ENCODE results near the gene C13orf46.

Gene C13orf46

DNA sequence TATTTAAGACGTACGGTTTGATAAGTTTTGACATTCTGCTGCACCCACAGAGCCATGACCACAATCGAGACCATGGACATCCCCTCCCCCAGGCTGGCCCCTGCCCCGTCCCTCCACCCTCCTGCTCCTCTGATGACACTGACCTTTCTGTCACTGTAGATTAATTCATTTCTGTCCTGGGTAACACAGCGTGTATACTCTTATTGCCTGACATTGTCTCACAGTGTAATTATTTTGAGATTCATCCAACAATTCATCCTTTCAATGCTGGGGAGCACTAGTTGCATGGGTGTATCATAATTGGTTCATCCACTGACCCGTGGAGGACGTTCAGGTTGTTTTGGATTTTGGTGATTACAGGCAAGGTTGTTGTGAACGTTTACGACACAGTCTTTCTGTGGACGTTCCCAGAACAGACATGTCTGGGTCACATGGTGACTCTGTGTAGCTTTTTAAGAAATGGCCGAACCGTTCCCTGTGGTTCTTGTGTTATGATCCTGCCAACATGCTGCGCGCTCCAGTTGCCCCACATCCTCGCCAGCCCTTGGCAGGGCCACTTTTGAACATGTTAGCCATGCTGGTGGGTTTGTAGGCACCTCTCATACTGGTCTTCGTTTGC is 41.9 kb downstream of the C13orf46 start:
- TF ChIP-seq ZNF274 (IDR thresholded peaks at IDR 0.05; ENCODE audit: low read depth, low read length): no peak
- H3K4me3 ChIP-seq (ENCODE audit: low read length): no peak overlapping the region

- H3K4me3 ChIP-seq (ENCODE audit: low read length): no peak overlapping the region
- TF ChIP-seq ZNF274 (IDR thresholded peaks at IDR 0.05; ENCODE audit: low read depth, low read length): no peak
Measured at GRCh38 chr13:113930671-113931637, 42.9 kb downstream of the C13orf46 start.

GRCh38 chr13:113929628-113930615 is 44.0 kb downstream of the C13orf46 start:
- no peak overlapping the region for H3K4me3 ChIP-seq (ENCODE audit: low read length)
- no peak for TF ChIP-seq ZNF274 (IDR thresholded peaks at IDR 0.05; ENCODE audit: low read depth, low read length)

- no peak overlapping the region for H3K4me3 ChIP-seq (ENCODE audit: low read length)
- TF ChIP-seq ZNF274 (IDR thresholded peaks at IDR 0.05; ENCODE audit: low read depth, low read length): no peak
Measured at GRCh38 chr13:113928685-113929627, 44.9 kb downstream of the C13orf46 start.

DNA sequence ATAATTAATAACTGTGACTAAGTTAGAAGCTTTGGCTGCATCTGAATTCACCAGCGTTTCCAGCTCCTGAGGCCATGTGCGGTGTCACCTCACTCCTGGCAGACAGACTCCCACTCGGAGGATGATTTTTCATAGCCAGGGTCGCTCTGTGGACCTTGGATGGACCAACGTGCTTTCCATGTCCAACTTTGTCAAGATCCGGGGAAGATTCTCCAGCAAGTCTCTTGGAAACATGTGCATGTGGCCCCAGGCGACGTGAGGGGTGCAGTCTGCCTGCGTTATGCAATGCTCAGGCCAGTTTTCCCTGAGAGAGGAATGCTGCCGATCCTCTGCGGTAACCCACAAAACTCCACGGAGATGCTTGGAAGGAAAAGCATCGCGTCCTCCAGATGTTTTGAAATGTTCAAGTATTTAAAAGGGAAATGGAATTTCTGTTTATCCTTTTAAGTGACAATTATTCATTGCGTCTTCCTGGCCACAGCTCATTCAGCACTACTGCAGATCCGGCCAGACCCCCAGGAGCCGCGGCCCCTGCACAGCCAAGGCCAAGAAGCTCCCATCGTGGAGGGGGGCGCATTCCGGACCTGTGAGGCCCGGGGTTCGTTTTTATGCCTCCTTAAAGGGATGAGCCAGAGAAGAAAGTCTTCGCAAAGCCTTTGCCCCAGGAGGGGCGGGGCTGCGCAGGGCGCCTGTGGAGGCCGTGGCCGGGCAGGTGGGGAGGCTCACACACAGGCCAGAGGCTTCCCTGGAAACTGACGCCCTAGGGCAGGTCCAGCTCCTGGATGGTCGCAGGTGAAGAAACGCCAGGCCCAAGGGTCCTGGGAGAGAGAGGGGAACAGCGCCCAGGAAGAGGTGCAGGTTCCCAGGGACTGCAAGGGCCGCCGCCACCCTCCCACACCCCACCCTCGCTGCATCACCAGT is 46.0 kb downstream of the C13orf46 start:
- no peak overlapping the region for H3K4me3 ChIP-seq (ENCODE audit: low read length)

DNA sequence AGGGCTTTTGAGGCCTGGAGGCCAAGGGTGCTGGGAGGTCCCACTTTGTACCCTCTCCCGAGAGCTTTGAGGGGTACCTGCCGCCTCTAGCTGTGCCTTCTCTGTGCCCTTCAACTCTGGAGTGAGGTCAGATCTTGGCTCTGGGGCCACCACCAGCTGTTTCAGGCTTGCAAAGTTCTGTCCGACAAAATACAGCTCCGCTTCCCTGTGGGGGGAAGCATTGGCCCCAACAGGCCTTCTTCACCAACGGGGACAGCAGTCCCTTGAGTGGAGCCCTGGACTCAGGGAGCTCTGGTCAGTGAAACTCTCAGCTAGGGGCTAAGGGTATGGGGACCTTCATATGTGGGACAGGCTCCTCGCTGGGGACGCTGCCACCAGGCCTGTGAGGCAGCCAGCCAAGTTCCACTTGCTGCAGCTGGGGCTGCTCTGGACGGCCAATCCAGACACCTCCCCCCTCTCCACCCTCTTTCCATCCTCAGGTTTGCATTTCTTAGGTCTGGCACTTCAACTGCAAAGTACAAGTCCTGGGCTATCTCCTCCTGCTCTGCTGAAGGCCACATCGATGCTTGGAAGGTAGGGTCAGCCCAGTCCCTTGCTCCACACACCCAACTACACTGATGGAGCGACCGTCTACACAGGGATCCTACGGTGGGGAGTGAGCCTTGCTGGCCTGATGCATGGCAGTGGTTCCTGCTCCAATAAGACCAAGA is 46.8 kb downstream of the C13orf46 start:
- no peak for TF ChIP-seq ZNF274 (IDR thresholded peaks at IDR 0.05; ENCODE audit: low read depth, low read length)

More for the DNA sequence above, 46.0 kb downstream of the C13orf46 start:
- no peak for TF ChIP-seq ZNF274 (IDR thresholded peaks at IDR 0.05; ENCODE audit: low read depth, low read length)

GRCh38 chr13:113926301-113926761 is 47.5 kb downstream of the C13orf46 start:
- H3K4me3 ChIP-seq (ENCODE audit: low read length): no peak overlapping the region
- no peak for TF ChIP-seq ZNF274 (IDR thresholded peaks at IDR 0.05; ENCODE audit: low read depth, low read length)

More for the DNA sequence above, 46.8 kb downstream of the C13orf46 start:
- no peak overlapping the region for H3K4me3 ChIP-seq (ENCODE audit: low read length)

- no peak overlapping the region for H3K4me3 ChIP-seq (ENCODE audit: low read length)
- no peak for TF ChIP-seq ZNF274 (IDR thresholded peaks at IDR 0.05; ENCODE audit: low read depth, low read length)
Measured at GRCh38 chr13:113924184-113924901, 49.5 kb downstream of the C13orf46 start.

DNA sequence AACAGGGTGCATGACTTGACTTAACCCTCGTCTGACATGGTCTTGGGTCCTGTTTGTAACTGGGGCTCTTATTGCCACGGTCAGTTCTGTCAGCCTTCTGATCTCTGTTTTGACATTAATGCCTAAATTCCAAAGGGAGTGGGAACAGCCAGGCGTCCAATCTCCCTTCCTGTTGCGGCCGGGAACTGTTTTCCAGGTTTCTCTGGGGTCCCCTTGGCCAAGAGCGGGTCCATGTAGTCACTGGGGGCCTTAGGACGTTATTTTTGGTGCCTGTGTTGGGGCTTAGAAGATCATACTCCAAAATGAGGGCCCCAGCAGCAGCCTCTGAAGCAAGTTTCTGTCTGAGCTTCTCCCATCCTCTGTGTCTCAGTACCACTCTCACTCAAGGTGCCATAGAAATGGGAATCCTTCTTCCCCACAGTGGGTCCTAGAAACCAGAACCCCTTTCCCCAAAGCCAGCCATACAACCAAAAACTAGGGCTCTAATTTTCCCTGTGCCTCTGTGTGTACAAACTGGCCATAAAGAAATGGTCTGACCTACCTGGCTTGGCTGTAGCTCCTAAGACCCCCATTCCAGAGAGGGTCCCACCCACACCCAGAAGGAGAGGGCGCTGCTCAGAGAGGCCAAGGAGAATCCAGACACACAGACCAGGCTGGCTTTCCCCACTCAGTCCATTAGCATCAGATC is 50.4 kb downstream of the C13orf46 start:
- no peak overlapping the region for H3K4me3 ChIP-seq (ENCODE audit: low read length)
- no peak for TF ChIP-seq ZNF274 (IDR thresholded peaks at IDR 0.05; ENCODE audit: low read depth, low read length)

Measured in GM08714 (cell line).